ENCODE results near the gene NRP2.

NRP2 gene

DNA sequence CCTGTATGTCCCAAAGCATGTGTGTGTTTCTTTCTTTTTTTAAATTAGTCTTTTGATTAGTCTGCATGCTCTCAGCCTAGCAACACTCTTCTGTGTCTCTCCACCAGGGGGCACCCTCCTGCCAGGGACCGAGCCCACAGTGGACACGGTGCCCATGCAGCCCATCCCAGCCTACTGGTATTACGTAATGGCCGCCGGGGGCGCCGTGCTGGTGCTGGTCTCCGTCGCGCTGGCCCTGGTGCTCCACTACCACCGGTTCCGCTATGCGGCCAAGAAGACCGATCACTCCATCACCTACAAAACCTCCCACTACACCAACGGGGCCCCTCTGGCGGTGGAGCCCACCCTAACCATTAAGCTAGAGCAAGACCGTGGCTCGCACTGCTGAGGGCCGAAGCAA is 93.8 kb downstream of the NRP2 start:
- DNase-seq (ENCODE audit: low read depth): no peak

DNA sequence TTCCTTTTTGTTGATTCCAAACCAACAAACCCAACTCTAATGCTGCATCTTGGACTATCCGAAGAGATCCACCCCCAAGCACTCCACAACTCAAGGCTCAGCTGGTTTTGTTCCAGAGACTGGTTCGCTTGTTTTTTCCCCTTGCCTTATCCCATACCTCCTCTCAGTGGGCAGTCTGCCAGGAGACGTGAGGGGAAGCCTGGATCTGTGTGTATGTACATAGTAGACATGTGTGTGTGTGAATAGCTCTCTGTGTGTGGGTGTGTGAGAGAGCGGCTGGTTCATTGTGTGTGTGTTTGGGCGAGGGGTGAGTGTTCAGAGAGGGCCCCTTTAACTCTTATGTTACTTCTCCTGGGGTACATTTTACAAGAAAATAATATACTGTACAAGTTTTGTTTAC is 94.4 kb downstream of the NRP2 start:
- no peak for DNase-seq (ENCODE audit: low read depth)

DNA sequence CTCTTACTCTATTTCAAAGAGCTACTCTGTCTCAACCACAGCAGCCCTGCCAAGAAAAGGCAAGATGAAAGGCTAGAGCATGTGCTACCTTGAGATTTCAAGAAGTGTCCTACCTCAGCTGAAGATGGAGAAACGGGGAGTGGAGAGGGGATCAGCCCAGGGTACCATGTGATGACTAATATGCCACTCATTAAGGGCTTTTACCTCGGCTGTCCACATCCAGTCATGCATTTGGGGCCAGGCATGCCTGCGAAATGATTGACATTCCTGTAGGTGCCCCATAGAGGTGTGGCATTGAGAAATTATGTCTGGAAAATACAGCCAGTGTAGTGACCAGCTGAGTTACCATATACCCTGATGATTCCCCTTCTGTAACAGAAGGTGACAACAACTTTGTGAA is 96.1 kb downstream of the NRP2 start:
- DNase-seq (ENCODE audit: low read depth): no peak

DNA sequence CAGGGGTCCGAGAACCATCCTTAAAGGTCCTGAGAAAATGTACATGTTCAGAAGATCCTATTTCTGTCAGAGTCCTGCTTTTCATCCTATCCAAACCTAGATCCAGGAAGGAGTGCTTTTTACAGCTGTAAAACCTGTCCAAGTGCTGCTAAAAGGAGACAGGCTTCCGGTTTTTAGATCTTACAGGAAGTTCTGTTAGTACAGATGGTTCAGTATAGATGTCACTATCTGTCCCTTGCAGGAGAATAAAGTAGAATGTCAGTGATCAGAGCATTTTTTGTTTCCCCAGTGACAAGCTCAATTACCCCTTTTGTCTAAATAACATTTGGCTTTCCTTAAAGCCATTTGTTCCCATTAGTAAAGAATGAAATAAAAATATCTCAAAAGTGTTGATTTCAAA is 98.3 kb downstream of the NRP2 start:
- no peak for DNase-seq (ENCODE audit: low read depth)

DNA sequence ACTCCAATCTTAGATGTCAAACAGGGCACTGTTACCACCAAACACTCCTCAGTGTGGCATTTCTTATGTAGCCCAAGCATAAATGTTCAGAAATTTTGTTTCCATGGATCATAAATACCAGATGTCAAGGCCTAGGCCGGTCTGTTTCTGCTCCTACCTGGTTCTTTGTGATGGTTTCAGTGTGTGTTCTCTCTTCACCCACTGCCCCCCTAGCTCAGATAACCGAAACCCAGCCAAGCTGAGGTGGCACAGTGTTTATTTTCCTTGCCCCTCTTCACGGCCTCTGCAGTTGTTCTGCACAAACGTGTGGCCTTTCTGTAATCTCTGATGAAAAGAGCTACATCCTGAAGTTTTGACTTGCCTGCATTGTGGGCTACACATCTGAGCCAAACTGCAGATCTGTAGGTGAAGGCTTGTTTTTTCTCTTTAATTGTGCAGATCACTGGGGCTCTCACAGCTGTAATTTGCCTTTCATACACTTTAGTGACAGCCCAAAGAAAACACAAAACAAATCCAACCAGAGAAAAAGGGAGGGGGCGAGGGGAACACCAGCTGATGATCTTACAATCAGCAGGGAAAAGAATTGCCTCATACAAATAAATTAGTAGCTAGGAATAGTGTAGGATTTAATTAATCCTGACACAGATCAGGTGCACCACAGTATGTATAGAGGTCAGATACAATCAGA is 99.1 kb downstream of the NRP2 start:
- DNase-seq (ENCODE audit: low read depth): no peak

DNA sequence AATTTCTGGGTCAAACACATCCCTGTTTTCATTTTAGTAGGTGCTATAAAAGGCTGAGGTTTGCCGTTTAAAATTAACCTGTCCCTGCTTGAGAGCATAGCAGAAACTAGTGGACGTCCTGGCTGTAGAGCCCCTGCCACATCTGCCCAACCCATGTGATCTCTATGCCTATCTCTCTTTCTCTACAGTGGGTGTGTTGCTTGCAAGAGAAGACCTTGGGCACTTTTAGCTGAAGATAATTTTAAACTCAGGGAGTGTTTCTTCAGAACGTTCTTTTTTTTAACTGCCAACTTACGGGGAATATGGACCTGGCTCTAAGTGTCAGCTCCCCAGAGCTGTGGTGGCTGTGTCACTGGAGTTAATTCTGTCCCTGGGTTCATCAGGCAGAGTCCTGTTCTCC is 100.6 kb downstream of the NRP2 start:
- DNase-seq (ENCODE audit: low read depth): no peak

DNA sequence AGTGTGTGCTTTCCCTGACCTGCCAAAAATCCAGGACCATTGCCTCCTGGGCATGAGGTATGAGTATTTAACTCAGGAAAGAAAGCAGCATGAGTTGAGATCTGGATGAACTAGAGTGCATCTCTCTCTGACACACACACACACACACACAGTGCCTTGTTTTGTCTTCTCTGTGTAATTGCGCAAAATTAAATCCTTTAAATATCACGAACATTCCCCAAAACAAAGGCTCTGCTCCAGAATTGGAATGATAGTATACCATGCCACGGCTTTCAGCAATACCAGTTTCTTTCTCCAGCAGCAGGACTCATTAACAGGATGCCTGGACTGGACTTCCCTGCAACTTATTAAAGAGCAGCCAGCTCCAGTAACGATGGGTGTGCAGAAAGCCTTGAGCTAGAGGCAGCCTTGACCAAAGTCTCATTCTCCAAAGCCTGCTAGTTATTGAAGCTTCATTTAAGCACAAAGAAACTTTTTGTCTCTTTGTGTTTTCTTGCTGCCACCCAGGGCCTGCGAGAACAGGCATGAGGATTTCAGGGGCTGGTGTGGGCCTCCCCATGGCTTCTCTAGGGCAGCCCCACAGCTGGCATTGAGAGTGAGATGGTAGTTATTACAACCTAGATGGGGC is 101.7 kb downstream of the NRP2 start:
- no peak for DNase-seq (ENCODE audit: low read depth)

DNA sequence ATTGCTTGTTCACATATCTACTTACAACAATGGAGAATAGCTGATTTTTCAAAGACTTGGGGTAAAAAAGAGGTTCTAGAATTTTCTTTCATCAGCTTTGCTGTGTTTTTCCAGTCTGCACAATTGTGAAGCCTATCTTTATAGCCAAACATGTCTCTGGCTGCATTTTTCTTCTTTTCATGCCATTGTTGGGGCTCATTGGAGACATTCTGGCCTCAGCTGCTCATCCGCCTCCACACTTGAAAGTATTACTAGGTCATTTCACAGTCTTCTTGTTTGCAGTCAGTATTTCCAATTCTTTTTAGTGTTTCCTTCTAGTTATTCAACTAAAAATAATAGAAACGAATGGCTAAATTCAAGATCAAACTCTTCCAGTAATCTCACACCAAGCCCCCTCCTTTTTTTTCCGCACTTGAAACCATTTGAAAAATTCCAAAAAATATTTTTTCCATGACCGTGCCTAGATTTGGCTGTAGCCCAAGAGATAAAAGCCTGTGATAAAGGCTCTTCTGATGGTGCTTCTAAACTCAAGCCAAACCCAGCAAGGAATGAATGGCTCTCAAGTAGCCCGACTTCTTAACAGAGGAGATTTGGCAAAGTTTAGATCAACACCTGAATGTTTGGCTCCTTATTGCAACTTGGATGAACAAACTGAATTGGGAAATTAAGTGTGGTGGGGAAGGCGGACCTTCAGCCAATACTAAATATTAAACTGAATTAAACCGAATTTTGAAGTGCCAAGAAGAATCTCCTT is 103.4 kb downstream of the NRP2 start:
- DNase-seq (ENCODE audit: low read depth): no peak

DNA sequence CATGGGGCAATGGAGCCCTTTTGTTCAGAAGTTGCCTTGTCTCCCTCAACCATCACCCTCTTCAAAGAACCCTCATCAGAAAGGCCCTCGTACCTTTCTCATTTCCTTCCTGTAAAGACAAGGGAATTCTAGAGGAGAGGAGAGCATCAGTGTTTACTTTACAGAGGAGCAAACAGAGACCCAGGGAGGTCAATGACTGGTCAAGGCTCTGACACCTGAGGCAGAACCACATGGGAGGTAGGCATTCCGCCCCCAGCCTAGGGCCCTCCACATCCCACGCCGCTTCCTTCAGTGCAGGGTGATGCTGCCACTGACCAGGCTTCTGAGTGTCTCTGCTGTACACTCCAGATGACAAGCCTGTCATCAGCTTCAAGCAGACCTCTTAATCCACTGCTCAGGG is 104.7 kb downstream of the NRP2 start:
- DNase-seq (ENCODE audit: low read depth): no peak

DNA sequence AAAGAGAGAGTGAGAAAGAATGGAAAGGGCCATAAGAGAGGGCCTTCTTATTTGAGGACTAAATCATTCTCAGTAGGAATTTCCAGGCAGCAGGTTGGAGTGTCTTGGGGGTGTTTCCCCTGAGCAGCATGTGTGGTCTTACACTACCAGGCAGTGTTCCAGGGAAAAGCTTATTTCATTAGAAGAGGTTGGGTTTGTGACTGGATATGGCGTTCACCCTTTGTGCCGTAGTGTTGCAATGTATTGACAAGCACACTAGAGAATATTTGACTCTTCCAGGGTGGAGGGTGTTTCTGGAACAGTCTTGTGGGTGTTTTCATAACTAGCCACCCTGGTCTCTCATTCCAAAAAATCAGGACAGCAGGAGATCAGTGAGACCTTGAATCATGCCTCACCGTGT is 105.5 kb downstream of the NRP2 start:
- no peak for DNase-seq (ENCODE audit: low read depth)

DNA sequence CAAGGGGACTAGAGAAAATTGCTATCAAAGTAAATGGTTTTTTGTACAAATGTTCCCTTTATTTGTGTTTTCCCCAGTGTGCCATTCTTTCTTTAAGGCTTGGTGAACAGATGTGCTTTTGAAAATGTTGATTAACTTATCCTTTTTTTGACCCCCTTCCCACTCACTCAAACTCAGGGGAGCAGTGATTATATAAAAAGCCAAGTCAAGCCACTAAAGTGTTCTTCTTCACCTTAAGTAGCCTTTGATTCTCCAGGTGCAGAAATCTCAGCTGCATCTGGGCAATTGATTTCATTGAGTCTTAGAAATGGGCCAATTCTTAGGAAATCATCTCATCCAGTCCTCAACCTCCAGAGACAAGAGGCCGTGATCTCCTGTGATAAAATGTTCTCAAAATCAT is 107.6 kb downstream of the NRP2 start:
- DNase-seq (ENCODE audit: low read depth): no peak

DNA sequence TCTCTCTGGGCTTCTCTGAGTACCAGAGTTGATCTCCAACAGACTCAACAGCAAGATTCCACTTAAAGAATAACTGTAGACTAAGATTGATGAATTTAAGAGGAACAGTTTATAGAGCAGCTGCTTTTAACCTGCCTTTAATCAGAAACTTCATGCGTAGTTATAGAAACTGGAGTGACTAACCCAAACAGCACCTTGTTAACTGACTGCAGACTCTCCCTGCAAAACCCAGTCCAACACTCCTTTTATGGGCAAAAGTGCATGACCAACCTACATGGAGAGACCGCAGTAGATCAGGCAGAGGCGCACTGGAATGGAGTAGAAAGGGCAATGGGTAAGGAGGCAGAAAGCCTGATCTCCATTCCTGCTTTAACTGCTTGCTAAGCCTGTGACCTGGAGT is 110.6 kb downstream of the NRP2 start:
- DNase-seq (ENCODE audit: low read depth): no peak

DNA sequence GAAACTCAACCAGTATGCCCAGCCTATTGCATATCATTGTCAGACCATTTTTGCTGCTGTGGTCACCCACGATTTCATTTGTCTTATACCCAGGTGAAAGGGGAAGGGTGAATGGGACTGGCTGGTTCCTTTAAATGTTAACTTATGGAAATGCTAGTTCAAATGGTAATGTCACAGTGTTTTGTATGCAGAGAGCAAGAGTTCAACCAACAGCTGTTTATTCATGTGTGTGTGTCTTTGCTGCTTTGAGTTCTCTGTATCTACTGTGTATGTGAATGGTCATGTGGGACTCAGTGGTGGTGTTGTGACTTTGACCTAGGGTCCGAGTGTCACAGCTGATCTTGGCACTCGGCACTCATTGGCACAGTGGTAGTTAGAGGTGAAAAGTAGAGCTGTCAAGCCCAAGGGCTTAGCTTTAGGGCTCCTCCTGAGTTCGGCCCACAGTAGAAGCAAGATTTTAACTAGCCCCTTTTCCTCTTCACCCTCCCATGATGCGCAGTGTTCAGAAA is 114.6 kb downstream of the NRP2 start:
- DNase-seq (ENCODE audit: low read depth): no peak

DNA sequence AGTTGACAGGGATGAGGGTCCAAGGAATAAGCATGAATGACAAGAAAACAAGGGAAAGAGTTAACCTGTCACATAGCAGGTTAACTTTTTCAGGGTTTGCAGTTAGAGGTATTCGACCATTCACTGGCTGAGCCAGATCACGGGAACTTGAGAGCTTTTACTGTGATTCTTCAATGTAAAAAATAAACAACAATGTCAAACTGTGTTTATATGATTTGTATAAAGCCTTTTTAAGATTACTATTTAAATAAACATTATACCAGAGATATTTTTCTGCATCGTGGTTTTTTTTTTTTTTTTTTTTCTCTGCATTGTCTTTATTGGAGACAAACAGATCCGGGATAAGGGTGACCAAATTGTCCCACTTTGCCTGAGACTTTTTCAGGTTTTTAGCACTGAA is 115.6 kb downstream of the NRP2 start:
- DNase-seq (ENCODE audit: low read depth): no peak

DNA sequence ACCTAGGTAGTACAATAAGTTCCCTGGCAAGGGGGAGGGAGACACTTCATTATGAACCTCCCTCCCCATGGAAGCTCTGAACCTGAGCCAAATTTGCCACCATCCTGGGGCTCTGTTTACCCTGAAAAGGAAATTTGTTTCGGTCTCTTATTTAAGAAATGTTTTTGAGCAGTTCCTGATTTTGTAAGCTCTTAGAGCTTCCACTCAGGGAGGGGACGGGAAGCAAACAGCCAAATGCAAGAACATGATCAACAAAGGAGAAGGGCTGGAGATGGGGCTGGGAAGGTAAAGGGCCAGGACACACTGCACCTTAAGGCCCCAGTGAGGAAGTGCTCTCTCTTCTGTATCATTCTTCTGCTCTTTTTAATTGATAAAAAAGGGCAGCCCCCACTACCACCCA is 117.9 kb downstream of the NRP2 start:
- DNase-seq (ENCODE audit: low read depth): no peak

DNA sequence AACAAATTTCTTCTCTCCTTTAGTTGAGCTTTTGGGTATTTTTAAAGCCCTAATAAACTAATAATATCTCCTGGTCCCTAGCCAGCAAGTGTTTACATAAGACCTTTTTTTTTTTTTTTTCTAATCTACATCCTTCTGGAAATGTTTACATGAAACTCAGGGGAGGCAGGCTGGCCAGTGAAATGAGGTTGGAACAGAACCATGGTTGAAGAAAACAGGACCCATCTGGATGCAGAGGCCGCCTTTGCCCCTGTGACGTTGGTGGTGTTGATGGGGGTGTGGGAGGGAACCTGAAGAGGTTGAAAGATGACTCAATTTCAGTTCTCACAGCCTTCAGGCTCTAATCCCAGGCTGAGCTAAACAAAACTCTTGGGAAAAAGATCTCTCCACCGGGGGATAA is 118.5 kb downstream of the NRP2 start:
- DNase-seq (ENCODE audit: low read depth): no peak

DNA sequence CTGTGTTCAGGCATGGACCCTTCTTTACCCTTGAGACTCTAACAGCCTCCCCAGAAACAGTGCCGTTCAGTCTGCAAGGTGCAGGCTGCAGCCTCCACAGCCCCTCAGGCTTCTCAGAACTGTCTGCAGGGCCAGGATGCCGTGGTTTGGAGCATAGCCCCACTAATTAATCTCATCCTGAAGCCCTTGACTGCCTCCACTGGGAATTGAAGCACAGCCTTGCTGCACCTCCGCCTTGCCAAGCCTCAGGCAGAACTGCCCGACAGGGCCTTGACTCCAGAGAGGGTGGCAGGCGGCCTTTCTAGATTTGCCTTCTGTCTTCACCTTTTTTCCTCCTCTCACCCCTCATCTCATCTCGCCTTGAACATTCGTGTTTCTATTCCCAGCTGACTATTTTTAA is 119.8 kb downstream of the NRP2 start:
- DNase-seq (ENCODE audit: low read depth): no peak

DNA sequence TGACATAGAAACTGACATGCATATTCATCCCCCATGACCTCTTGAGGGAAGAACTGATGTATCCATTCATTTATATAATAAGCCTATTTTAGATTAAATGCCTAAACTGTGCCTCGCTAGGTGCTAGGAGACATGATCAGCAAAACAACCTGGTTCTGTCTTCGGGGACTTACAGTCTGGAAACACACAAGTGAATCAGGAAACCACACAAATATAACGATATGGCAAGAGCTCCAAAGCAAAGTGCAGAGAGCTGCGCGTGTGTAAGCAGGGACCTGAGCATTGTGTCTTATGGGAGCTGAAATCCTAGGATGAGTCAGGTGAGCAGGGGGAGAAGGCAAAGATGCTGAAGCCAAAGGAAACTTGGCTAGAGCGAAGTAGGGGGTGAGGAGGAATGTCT is 120.6 kb downstream of the NRP2 start:
- no peak for DNase-seq (ENCODE audit: low read depth)

DNA sequence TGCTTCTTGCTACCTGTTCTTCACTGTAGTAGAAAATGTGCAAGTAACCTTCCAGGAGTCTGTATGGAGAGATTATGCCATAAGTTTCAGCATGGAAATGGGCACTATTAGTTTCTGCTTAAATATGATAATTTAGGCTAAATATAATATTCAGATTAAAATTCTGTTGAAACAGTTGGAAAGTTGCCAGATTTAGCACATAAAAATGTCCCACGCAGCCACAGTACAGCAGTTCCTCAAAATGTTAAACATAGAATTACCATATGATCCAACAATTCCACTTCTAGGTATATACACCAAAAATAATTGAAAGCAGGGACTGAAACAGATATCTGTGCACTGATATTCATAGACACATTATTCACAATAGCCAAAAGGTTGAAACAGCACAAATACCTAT is 121.2 kb downstream of the NRP2 start:
- DNase-seq (ENCODE audit: low read depth): no peak

DNA sequence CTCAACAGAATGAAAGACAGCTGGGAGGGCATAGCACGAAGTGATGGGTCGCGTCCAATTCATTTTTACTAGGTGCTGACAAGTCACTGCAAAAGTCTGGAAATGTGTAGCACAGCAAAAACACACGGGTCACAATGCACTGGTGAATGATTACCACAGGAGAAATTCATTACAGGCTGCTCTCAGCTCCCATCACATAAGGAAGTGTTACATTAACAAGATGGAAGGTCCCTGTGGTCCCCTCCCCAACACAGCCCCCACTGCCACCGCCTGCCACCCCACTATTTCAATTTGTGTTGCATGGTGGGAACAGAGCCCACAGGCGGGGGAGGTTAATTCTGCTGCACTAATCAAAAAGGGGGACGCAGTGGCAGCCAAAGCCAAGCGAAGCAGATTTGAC is 122.8 kb downstream of the NRP2 start:
- no peak for DNase-seq (ENCODE audit: low read depth)

DNA sequence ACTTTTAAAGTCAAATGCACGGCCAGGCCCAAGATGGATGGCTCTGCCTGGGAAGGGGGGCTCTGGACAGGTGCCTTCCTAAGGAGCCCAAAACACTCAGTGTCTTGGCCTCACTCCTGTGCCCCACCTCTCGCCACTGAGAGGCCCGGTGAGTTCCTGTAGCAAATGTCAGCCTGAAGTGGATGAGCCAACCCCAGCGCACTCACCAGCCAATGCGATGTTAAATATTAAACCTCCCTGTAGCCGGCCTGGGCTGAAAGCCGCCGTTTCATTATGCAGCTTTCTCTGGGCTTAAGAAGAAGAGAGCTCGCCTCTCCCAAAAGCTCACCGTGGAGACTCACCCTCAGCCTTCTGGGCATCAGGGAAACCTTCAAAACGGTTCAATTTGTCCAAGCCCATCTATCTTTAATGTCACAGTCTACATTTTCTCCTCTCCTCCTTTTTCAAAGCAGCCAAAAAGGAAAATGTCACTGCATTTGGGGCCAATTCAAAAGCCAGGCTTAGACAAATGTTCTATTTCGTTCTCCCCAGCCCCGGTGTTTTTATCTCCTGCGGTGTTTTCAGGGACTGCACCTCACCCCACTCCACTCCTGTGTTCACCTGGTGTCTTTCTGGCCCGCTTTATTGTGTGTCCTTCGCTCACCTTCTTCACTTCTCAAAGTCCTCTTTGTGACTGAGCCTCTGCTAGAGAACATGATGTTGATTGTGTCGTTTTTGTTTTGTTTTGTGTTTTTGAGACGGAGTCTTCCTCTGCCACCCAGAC is 124.0 kb downstream of the NRP2 start:
- DNase-seq (ENCODE audit: low read depth): no peak

DNA sequence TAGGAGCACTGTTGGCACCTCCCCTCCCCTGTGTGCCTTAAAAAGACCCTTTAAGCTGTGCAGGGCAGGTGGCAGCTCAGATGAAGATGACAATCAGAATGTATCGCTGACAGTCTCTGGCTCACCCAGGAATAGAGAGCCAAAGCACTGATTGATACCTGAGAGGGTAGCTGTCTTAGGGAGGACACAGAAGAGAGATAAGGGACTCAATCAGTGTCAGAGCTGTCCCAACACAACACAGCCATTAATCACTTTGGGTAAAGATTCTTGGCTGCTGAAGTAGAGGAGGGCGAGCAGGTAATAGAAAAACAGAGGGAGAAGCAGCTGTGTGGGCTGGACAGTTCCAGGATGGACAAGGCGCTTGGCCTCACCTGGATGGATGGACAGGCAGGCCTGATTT is 124.9 kb downstream of the NRP2 start:
- no peak for DNase-seq (ENCODE audit: low read depth)

DNA sequence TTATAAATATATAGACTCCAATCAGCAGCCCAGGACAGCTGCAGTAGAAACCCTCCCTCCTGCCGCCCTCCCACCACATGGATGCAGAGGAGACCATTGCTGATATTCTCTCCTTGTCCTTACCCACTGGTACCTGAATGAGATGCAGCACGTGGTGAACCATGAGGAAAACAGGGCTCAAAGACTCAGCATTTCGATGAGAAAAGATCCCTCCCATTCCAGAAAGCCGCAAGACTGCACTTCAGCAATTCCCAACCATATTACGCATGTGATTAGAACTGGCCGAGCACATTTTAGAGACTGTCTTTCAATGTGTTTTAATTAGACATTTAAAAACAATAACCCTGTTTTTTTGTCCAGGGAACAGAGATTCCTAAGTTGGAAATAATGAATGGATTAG is 125.5 kb downstream of the NRP2 start:
- no peak for DNase-seq (ENCODE audit: low read depth)

Measured in stimulated activated CD8-positive, alpha-beta memory T cell treated with anti-CD3 and anti-CD28 coated beads, Interleukin-12 subunit alpha, Interleukin-12 subunit beta, amount 100 ng/mL, for 4 hours (primary cell).